ENCODE results near the gene FBXO38.
A peak's percentile ranks its signal among the peaks of the same experiment; 100 is the strongest.

The FBXO38 gene

DNA sequence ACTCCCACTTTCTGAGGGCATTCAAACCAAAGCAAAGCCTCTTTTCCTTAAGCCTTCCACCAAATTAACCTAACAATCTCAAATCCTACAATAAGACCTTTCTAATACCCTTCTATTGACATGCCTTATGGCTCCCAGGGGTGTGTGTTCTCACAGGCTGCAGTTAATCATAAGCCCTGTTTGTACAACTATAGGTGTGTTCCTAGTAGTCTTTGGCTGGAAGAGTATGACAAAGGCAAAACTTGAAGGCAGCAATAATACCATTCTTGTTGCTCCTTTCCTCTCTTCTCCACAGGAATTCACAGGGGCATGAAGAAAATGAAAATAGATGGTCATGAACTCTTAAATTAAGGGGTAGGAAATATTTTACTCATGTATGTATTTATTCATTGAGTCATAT, 10.9 kb upstream of the FBXO38 start:
- Histone ChIP-seq H3K4me1 (no peaks in the 10 kb centered on the region), H3K79me2 (no peaks in the 10 kb centered on the region)
- TF ChIP-seq, protein P1, sequence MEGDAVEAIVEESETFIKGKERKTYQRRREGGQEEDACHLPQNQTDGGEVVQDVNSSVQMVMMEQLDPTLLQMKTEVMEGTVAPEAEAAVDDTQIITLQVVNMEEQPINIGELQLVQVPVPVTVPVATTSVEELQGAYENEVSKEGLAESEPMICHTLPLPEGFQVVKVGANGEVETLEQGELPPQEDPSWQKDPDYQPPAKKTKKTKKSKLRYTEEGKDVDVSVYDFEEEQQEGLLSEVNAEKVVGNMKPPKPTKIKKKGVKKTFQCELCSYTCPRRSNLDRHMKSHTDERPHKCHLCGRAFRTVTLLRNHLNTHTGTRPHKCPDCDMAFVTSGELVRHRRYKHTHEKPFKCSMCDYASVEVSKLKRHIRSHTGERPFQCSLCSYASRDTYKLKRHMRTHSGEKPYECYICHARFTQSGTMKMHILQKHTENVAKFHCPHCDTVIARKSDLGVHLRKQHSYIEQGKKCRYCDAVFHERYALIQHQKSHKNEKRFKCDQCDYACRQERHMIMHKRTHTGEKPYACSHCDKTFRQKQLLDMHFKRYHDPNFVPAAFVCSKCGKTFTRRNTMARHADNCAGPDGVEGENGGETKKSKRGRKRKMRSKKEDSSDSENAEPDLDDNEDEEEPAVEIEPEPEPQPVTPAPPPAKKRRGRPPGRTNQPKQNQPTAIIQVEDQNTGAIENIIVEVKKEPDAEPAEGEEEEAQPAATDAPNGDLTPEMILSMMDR (IDR thresholded peaks at IDR 0.05) = no peak

DNA sequence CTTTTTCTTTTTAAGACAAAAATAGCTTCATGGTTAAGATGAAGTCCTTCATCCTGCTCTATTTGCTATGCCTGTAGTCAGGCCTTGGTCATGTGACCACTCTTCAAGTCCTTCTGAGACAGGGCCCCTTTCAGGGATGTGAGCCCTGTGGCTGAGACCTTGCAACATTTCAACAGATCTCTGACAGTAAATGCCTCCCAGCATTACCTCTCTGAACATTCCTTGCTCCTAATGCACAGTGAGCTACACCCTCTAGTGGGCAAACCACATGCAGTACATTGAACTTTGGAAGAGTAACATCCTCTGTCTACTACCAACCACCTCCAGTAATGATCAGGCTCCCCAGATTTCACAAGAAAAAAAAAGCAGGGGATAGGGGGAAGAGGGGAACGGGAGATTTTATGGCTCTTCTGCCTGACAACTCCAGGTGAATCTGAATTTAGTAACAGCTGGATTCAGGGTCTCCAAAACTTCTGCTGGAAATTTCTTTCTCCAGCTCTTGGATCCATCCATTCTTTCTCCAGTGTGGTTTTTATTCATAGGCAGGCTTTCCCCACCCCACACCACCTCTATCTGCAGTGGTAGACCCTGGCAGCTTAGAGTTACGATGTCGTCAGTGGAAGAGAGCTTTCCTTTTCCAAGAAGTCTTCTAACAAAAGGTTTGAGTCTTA, 8.9 kb upstream of the FBXO38 start:
- Histone ChIP-seq H3K4me3 (ENCODE audit: low read depth, low read length) (no peak overlapping the region), H3K4me2 (ENCODE audit: low read length) (no peak overlapping the region), H3K4me1 (no peaks in the 10 kb centered on the region), H3K27ac (no peak overlapping the region), H3K36me3 (ENCODE audit: control insufficient read depth, insufficient read depth, low read length) (no peaks in the 10 kb centered on the region), H3K9me3 (ENCODE audit: control insufficient read depth, low read length) (no peaks in the 10 kb centered on the region), H2AFZ (no peak overlapping the region), H3K9ac (no peak overlapping the region), H3K27me3 (ENCODE audit: control insufficient read depth, insufficient read depth, low read length) (no peaks in the 10 kb centered on the region), H3K79me2 (no peaks in the 10 kb centered on the region)
- TF ChIP-seq, protein P1 (IDR thresholded peaks at IDR 0.05) = peak; percentile 40

More for the DNA sequence above, 10.9 kb upstream of the FBXO38 start:
- Histone ChIP-seq H3K27ac (no peak overlapping the region), H3K9me3 (ENCODE audit: control insufficient read depth, low read length) (peaks cover 2% of the 10 kb centered on the region), H3K36me3 (ENCODE audit: control insufficient read depth, insufficient read depth, low read length) (no peaks in the 10 kb centered on the region), H3K4me3 (ENCODE audit: low read depth, low read length) (no peak overlapping the region), H3K27me3 (ENCODE audit: control insufficient read depth, insufficient read depth, low read length) (no peaks in the 10 kb centered on the region), H3K9ac (no peak overlapping the region), H2AFZ (no peak overlapping the region), H3K4me2 (ENCODE audit: low read length) (no peak overlapping the region)

DNA sequence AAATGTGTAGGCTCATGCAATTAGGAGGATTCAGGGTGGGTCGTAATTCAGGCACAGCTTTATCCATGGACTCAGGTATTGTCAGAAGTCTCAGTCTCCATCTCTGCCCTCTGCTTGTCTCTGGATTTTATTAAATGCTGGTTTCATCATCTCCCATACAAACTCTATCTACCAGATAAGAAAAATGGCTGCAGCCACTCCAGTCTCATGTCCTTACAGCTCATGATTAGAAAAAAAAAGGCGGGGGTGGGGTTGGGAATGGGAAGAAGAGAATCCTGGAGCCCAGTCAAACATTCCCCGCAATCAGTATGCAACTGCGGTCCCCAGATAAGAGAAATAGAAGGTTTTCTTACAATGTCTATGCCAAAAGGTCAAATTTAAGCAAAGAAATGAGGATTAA, 7.6 kb upstream of the FBXO38 start:
- Histone ChIP-seq H3K27ac (no peak overlapping the region), H3K27me3 (ENCODE audit: control insufficient read depth, insufficient read depth, low read length) (no peaks in the 10 kb centered on the region), H3K79me2 (no peaks in the 10 kb centered on the region), H3K4me3 (ENCODE audit: low read depth, low read length) (no peak overlapping the region), H3K4me1 (no peaks in the 10 kb centered on the region), H2AFZ (no peak overlapping the region), H3K9me3 (ENCODE audit: control insufficient read depth, low read length) (no peaks in the 10 kb centered on the region), H3K4me2 (ENCODE audit: low read length) (no peak overlapping the region), H3K9ac (no peak overlapping the region), H3K36me3 (ENCODE audit: control insufficient read depth, insufficient read depth, low read length) (no peaks in the 10 kb centered on the region)
- TF ChIP-seq, protein P1 (IDR thresholded peaks at IDR 0.05) = no peak

DNA sequence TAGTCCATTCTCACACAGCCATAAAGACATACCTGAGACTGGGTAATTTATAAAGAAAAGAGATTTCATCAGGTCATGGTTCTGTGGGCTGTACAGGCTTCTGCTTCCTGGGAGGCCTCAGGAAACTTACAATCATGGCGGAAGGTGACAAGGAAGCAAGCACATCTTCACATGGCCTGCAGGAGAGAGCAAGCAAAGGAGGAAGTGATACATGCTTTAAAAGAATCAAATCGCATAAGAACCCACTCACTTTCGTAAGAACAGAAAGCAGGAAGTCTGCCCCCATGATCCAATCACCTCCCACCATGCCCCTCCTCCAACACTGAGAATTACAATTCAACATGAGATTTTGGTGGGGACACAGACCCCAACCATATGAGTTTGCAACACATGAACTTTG, 5.1 kb upstream of the FBXO38 start:
- H3K9ac ChIP-seq = no peak overlapping the region
- no peak overlapping the region for H2AFZ ChIP-seq
- H3K4me1 ChIP-seq = peaks cover 3% of the 10 kb centered on the region
- H3K9me3 ChIP-seq (ENCODE audit: control insufficient read depth, low read length) = no peaks in the 10 kb centered on the region
- TF ChIP-seq, protein P1 (IDR thresholded peaks at IDR 0.05) = no peak
- H3K36me3 ChIP-seq (ENCODE audit: control insufficient read depth, insufficient read depth, low read length) = no peaks in the 10 kb centered on the region
- H3K27ac ChIP-seq = no peak overlapping the region
- H3K4me3 ChIP-seq (ENCODE audit: low read depth, low read length) = no peak overlapping the region
- H3K79me2 ChIP-seq = peaks cover 3% of the 10 kb centered on the region
- H3K27me3 ChIP-seq (ENCODE audit: control insufficient read depth, insufficient read depth, low read length) = no peaks in the 10 kb centered on the region
- no peak overlapping the region for H3K4me2 ChIP-seq (ENCODE audit: low read length)

DNA sequence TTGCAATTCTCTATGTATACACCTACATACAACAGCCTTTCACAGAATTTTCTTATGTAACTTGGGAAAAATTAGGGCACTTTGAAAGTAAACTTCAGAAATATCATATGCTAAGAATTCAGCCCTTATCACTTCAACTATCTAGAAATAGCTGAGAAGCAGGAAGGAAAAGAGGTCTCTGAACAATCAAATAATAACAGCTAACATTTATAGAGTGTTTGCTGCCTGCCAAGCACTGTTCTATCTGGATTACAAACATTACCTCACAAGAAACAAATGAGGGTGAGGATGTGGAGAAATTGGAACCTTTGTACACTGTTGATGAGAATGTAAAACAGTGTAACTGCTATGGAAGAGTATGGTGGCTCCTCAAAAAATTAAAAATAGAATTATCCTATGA, 4.4 kb upstream of the FBXO38 start:
- Histone ChIP-seq H3K27ac (no peak overlapping the region), H2AFZ (no peak overlapping the region), H3K9me3 (ENCODE audit: control insufficient read depth, low read length) (no peaks in the 10 kb centered on the region)

More for the DNA sequence above, 4.4 kb upstream of the FBXO38 start:
- peaks cover 3% of the 10 kb centered on the region for H3K4me1 ChIP-seq
- no peaks in the 10 kb centered on the region for H3K27me3 ChIP-seq (ENCODE audit: control insufficient read depth, insufficient read depth, low read length)
- TF ChIP-seq, protein P1 (IDR thresholded peaks at IDR 0.05) = no peak
- peaks cover 9% of the 10 kb centered on the region for H3K79me2 ChIP-seq
- no peak overlapping the region for H3K4me2 ChIP-seq (ENCODE audit: low read length)
- H3K9ac ChIP-seq = no peak overlapping the region
- no peak overlapping the region for H3K4me3 ChIP-seq (ENCODE audit: low read depth, low read length)
- no peaks in the 10 kb centered on the region for H3K36me3 ChIP-seq (ENCODE audit: control insufficient read depth, insufficient read depth, low read length)
